ENCODE data around the gene COL4A2.

DNA sequence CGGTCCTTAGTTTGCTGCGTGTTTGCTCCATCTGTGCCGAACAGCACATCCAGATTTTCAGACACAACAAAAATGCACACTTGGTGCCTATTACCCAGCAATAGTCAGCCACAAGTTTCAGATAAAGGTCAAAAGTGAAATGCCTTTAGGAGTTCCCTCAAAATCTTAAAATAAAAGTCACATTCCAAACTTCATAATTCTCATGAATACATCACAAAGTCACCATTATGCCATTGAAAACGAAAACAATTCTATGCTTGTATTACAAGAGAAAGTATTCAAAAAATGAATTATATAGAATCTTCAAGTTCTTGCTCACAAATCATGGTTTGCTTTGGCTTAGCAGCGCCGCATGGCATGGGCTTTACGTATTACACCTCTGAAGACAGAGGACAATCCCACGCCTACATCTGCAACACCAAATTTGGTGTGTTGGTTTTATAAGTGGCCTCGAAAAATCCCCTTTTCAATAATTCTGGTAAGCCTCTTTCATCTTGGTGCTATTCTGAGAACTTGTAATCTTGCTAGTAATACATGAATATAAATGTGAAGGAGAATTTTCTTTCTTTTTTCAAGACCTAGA, 26.8 kb upstream of the COL4A2 start:
- TF ChIP-seq, protein P1, sequence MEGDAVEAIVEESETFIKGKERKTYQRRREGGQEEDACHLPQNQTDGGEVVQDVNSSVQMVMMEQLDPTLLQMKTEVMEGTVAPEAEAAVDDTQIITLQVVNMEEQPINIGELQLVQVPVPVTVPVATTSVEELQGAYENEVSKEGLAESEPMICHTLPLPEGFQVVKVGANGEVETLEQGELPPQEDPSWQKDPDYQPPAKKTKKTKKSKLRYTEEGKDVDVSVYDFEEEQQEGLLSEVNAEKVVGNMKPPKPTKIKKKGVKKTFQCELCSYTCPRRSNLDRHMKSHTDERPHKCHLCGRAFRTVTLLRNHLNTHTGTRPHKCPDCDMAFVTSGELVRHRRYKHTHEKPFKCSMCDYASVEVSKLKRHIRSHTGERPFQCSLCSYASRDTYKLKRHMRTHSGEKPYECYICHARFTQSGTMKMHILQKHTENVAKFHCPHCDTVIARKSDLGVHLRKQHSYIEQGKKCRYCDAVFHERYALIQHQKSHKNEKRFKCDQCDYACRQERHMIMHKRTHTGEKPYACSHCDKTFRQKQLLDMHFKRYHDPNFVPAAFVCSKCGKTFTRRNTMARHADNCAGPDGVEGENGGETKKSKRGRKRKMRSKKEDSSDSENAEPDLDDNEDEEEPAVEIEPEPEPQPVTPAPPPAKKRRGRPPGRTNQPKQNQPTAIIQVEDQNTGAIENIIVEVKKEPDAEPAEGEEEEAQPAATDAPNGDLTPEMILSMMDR (conservative IDR thresholded peaks at IDR 0.05; ENCODE audit: low read depth, low read length): no peak
- TF ChIP-seq EZH2 (IDR thresholded peaks at IDR 0.05; ENCODE audit: low read length, unreplicated experiment) (no peak), EZH2phosphoT487 (IDR thresholded peaks at IDR 0.05; ENCODE audit: borderline replicate concordance, low read length) (no peak)
